ENCODE data around the gene ZFYVE28. TPM values are rescaled to one million over a fixed set of nuclear protein-coding genes. Genes with fewer than 3 reads are reported as not detected.

Gene ZFYVE28
- total RNA-seq, 1 donor from 2014 or later = 1.3 TPM

GRCh38 chr4:2365913-2366210, 52.6 kb downstream of the ZFYVE28 start:
- no peaks in the 10 kb centered on the region for H3K36me3 ChIP-seq (ENCODE audit: control insufficient read depth, insufficient read depth, low read length)
- TF ChIP-seq, protein P1, sequence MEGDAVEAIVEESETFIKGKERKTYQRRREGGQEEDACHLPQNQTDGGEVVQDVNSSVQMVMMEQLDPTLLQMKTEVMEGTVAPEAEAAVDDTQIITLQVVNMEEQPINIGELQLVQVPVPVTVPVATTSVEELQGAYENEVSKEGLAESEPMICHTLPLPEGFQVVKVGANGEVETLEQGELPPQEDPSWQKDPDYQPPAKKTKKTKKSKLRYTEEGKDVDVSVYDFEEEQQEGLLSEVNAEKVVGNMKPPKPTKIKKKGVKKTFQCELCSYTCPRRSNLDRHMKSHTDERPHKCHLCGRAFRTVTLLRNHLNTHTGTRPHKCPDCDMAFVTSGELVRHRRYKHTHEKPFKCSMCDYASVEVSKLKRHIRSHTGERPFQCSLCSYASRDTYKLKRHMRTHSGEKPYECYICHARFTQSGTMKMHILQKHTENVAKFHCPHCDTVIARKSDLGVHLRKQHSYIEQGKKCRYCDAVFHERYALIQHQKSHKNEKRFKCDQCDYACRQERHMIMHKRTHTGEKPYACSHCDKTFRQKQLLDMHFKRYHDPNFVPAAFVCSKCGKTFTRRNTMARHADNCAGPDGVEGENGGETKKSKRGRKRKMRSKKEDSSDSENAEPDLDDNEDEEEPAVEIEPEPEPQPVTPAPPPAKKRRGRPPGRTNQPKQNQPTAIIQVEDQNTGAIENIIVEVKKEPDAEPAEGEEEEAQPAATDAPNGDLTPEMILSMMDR (IDR thresholded peaks at IDR 0.05; ENCODE audit: insufficient read depth, low read length, severe bottlenecking) = no peak
- no peak overlapping the region for H3K4me3 ChIP-seq (ENCODE audit: low read depth, low read length)
- no peak for FAIRE-seq
- DNase-seq (ENCODE audit: low read depth) = no peak
- H3K27me3 ChIP-seq (ENCODE audit: control insufficient read depth, insufficient read depth, low read length) = peaks cover 2% of the 10 kb centered on the region

DNA sequence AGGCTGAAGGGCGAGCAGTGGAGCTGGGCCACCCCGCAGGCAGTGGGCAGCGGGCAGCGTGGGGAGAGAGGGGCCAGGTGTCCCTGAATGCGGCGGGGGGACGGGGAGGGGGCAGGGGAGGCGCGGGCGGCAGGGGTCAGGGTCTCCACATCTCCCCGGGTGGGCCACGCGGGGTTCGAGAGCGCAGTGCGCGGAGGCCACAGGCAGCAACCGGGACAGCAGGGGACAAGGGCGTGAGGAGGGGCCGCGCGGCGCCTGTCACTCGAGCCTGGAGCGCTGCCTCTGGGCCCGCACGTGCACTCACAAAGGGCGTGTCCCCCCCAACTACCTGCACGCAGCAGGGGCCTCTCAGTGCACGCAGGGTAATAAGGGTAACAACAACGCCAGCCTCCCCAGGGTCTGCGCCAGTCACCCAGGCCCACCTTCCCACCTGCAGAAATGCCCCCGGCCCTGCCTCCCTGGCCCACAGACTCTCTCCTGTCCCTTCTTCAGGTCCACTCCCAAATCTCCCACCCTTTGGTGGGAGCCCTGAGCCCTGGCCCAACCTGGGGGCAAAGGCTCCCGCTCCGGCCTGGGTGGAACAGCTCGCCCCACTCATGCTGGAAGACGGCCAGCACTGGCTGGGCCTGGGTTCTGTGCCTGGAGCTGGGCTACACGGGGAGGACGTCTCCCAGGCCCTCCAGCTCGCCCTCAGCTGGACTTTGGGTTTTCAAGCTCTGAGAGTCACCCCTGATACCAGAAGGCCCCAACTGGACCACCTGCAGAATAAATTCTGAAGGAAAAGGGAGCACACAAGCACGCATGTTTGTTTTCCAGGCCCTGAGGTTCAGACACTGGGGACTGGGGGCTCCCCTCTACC, 53.2 kb downstream of the ZFYVE28 start:
- peak overlapping the region; percentile 34 for H3K4me3 ChIP-seq (ENCODE audit: low read depth, low read length)
- FAIRE-seq (no peak), DNase-seq (ENCODE audit: low read depth) (no peak)
- no peaks in the 10 kb centered on the region for H3K36me3 ChIP-seq (ENCODE audit: control insufficient read depth, insufficient read depth, low read length)
- H3K27me3 ChIP-seq (ENCODE audit: control insufficient read depth, insufficient read depth, low read length) = peaks cover 2% of the 10 kb centered on the region
- TF ChIP-seq, protein P1 (IDR thresholded peaks at IDR 0.05; ENCODE audit: insufficient read depth, low read length, severe bottlenecking) = no peak

- H3K27me3 ChIP-seq (ENCODE audit: control insufficient read depth, insufficient read depth, low read length) = peaks cover 2% of the 10 kb centered on the region
- FAIRE-seq = no peak
Observed at GRCh38 chr4:2364654-2365053, 53.8 kb downstream of the ZFYVE28 start.

GRCh38 chr4:2363951-2364653, 54.3 kb downstream of the ZFYVE28 start:
- H3K4me3 ChIP-seq (ENCODE audit: low read depth, low read length) = peak overlapping the region; percentile 34
- H3K27me3 ChIP-seq (ENCODE audit: control insufficient read depth, insufficient read depth, low read length) = peaks cover 2% of the 10 kb centered on the region
- no peak for FAIRE-seq
- TF ChIP-seq, protein P1 (IDR thresholded peaks at IDR 0.05; ENCODE audit: insufficient read depth, low read length, severe bottlenecking) = no peak
- no peak for DNase-seq (ENCODE audit: low read depth)
- no peaks in the 10 kb centered on the region for H3K36me3 ChIP-seq (ENCODE audit: control insufficient read depth, insufficient read depth, low read length)

More at GRCh38 chr4:2364654-2365053, 53.8 kb downstream of the ZFYVE28 start:
- H3K4me3 ChIP-seq (ENCODE audit: low read depth, low read length) = peak overlapping the region; percentile 34
- peak; percentile 12 for DNase-seq (ENCODE audit: low read depth)
- TF ChIP-seq, protein P1 (IDR thresholded peaks at IDR 0.05; ENCODE audit: insufficient read depth, low read length, severe bottlenecking) = no peak
- no peaks in the 10 kb centered on the region for H3K36me3 ChIP-seq (ENCODE audit: control insufficient read depth, insufficient read depth, low read length)

- DNase-seq (ENCODE audit: low read depth) = no peak
- FAIRE-seq = peak; percentile 89
- H3K27me3 ChIP-seq (ENCODE audit: control insufficient read depth, insufficient read depth, low read length) = peaks cover 4% of the 10 kb centered on the region
- TF ChIP-seq, protein P1 (IDR thresholded peaks at IDR 0.05; ENCODE audit: insufficient read depth, low read length, severe bottlenecking) = no peak
- H3K4me3 ChIP-seq (ENCODE audit: low read depth, low read length) = no peak overlapping the region
- no peaks in the 10 kb centered on the region for H3K36me3 ChIP-seq (ENCODE audit: control insufficient read depth, insufficient read depth, low read length)
Observed at GRCh38 chr4:2363056-2363721, 55.3 kb downstream of the ZFYVE28 start.
